Measurements from ENCODE around the gene OPCML.

GRCh38 chr11:132610216-132610615, 922.1 kb downstream of the OPCML start:
- TF ChIP-seq CTCF (IDR thresholded peaks at IDR 0.05; ENCODE audit: low read length) (no peak), EZH2 (IDR thresholded peaks at IDR 0.05; ENCODE audit: borderline replicate concordance, low read length) (no peak)

All from OCI-LY1 (cell line).